GM12874 (cell line): ENCODE data around the gene SUMF1.

Source experiments
- TF ChIP-seq, protein P1 (sequence below): IDR thresholded peaks from 2 replicates; pipeline ENCODE4 v1.5.1; 2011; ENCODE audit warnings: low read depth, mild to moderate bottlenecking, control low read depth, low read length, moderate library complexity; ENCODE audit not compliant: insufficient read depth

SUMF1 gene

DNA sequence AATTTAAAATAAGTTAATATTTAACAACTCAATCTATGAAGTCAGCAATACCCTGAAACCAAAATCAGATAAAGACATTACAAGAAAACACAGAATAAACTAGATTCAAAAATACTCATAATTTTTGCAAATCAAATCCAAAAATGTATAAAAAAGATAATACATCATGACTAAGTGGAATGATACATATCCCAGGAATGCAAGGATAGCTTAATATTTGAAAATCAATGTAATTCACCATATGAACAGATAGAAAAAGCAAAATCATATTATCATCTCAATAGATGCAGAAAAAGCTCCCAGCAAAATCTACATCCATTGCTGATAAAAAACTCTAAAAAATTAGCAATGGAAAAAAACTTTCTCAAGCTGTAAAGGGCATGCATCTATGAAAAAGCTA lies 93.4 kb downstream of the SUMF1 start:
- TF ChIP-seq, protein P1, sequence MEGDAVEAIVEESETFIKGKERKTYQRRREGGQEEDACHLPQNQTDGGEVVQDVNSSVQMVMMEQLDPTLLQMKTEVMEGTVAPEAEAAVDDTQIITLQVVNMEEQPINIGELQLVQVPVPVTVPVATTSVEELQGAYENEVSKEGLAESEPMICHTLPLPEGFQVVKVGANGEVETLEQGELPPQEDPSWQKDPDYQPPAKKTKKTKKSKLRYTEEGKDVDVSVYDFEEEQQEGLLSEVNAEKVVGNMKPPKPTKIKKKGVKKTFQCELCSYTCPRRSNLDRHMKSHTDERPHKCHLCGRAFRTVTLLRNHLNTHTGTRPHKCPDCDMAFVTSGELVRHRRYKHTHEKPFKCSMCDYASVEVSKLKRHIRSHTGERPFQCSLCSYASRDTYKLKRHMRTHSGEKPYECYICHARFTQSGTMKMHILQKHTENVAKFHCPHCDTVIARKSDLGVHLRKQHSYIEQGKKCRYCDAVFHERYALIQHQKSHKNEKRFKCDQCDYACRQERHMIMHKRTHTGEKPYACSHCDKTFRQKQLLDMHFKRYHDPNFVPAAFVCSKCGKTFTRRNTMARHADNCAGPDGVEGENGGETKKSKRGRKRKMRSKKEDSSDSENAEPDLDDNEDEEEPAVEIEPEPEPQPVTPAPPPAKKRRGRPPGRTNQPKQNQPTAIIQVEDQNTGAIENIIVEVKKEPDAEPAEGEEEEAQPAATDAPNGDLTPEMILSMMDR = no peak

DNA sequence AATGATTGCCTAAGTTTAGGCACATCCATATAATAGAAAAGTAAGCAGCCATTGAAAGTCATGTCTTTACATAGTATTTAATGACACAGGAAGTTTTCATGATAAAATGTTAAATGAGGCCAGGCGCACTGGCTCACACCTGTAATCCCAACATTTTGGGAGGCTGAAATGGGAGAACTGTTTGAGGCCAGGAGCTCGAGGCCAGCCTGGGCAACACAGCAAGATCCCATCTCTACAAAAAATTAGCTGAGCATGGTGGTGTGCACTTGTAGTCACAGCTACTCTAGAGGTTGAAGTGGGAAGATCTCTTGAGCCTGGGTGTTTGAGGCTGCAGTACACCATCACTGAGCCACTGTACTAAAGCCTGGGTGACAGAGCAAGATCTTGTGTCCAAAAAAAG lies 104.5 kb downstream of the SUMF1 start:
- TF ChIP-seq, protein P1 = no peak

DNA sequence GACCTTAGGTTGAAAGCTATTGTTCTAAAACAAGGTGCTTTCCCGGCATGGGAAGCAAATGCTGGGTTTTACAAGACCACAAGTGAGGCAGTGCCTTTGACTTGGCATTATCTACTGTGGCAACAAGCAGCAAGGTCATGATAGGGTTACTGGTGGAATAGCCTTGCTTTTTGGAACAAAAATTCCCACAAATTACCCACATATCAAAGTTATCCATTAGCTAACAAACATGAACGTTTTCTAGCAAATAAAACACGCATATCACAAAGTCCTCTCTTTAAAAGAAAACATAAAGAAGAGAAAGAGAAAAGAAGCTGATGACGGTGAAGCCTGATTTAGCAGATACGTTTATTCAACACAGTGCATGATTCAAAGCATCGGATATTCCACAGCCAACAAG lies 106.3 kb downstream of the SUMF1 start:
- TF ChIP-seq, protein P1 = no peak

DNA sequence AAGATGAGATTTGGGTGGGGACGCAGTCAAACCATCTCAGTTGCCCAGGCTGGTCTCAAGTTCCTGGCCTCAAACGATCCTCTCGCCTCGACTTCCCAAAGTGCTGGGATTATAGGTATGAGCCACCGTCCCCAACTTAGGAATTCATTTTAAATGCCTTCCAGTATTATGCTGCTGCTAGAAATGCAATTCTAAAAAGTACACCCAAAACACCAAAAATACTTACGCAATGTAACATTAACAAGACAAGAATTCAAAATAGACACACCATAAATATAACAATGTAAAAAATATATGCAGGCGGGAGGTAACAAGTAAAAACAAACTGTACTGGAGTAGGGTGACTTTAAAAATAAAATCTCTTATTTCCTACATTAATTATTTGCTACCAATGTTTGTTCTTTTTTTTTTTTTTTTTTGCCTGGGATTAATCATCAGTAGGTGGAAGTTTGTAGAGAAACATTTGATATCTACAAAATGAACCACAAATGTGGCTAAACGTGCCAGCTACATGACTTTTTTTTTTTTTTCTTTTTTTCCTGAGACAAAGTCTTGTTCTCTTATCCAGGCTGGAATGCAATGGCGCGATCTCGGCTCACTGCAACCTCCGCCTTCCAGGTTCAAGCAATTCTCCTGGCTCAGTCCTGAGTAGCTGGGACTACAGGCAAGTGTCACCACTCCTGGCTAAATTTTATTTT lies 107.1 kb downstream of the SUMF1 start:
- TF ChIP-seq, protein P1 = no peak

DNA sequence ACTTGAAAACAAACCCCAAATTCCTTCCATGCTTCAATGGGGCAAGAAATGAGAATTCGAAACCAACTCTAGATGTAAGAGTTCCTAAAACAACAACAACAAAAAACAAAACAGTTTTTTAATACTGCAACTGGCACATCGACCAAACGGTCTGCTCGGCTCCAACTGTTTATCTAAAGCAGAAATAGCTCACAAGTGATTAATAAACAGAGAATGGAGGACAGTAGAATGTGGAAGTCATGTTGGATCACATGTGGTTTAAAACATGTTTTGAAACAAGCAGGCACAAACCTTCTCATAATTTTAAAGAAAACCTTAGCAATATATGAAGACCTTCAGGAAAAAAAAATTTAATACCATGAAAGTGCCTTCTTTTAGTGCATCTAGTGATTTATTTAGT lies 108.8 kb downstream of the SUMF1 start:
- TF ChIP-seq, protein P1 = no peak

DNA sequence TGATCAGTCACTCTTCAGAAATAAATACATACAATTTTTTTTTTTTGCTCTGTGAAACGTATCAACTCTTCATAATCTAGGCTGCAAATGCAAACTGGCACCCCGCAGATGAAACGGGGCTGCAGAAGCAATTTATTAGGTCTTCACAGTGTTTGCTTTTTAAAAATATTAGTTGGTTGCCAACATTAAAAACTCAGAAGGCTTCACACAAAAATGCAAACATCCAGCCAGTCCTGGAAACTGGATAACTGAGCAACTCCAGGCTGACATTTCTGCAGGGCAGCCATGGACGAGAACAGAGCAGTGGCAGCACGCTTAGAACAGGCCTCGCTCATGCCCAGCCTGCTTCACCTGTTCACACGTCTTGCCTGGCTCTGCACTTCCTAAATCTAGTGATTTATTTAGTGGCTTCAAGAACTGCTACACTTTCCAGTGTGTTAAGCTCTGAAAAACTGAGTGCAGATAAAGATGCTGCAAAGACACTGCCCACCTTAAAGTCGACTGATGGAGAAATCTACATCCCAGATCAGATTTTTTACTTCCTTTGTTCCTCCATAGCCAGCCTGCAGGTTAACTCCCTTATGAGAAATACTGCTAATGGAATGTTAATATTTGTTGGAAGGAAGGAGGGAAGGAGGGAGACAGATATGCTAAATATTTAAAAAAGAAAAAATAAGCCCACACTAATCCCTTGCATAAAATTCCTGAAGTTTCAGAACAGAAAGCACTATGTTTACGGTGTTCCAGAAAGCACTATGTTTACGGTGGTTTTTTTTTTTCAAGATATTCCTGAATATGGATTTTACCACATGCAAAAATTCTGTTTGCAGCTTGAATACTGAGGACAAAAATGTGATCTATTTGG lies 110.3 kb downstream of the SUMF1 start:
- TF ChIP-seq, protein P1 = no peak

DNA sequence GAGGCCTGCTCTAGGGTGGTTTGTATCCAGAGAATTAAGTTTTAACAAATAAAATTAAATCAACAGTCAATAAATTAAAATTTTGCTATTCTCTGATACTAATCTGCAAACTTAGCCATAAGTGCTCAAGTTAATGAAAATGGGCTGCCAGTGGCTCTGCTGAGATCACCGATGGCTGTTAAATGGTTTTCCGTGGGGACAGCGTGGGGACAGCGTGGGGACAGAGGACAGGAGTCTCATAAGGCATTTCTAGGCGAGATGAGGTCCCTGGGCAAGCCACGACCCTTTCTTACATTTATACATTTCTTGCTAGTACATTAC lies 110.9 kb downstream of the SUMF1 start:
- TF ChIP-seq, protein P1 = no peak
